ENCODE measurements around the gene FAM3A.

DNA sequence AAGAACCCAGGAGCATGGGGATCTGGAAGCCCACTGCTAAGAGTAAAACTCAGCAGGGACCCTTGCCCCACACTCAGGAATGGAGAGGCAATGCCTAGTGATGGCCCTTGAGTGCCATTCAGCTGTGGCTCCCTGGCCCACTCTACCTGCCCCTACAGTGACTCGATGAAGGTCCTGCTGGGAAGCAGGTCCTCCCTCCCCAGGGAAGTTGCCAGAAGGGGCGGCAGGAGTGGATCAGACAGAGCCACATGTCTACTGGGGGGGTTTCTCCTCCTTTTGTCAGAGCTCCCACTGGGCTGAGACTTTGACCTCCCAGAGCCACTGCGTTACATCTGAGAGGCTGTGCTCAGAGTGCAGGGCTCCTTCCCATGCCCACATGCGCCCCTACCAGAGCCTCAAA is 26.9 kb downstream of the FAM3A start:
- TF ChIP-seq EZH2phosphoT487 (IDR thresholded peaks at IDR 0.05; ENCODE audit: insufficient read depth, low read depth) (no peak), EZH2 (IDR thresholded peaks at IDR 0.05; ENCODE audit: insufficient read depth, poor library complexity, severe bottlenecking) (no peak)
